K562 (cell line): ENCODE data around the gene FOXP4. TPM values are rescaled to one million over a fixed set of nuclear protein-coding genes. Genes with fewer than 3 reads are reported as not detected.

Experiments
- CEBPB ChIP-seq: fragments of 450-650 bp; IDR thresholded peaks from 2 replicates; pipeline ENCODE4 v1.6.1; 2016; ENCODE audit warnings: missing genetic modification characterization, missing compliant biosample characterization
- E2F6 ChIP-seq, 2 experiments: IDR thresholded peaks; 2 replicates each; pipeline ENCODE4 v1.6.1; 2011; ENCODE audit warnings: borderline replicate concordance in 1 of 2, control low read depth in 1 of 2, low read depth in 1 of 2, low read length in 1 of 2, mild to moderate bottlenecking in 1 of 2, mixed read lengths in 1 of 2, moderate library complexity in 1 of 2; ENCODE audit not compliant: insufficient read depth in 1 of 2, insufficient read length in 1 of 2, poor library complexity in 1 of 2, severe bottlenecking in 1 of 2; ENCODE audit errors: extremely low read depth in 1 of 2
- ERF ChIP-seq: fragments of 450-650 bp; formaldehyde crosslinking; IDR thresholded peaks from 2 replicates; pipeline ENCODE4 v1.4.0; 2020; ENCODE audit warnings: mild to moderate bottlenecking, mixed read lengths
- HDAC6 ChIP-seq: IDR thresholded peaks from 2 replicates; pipeline ENCODE4 v1.6.1; 2012; ENCODE audit warnings: low read depth, mild to moderate bottlenecking, control low read depth, inconsistent platforms, low read length, moderate library complexity
- NCOA6 ChIP-seq: fragments of 450-650 bp; IDR thresholded peaks from 2 replicates; pipeline ENCODE4 v1.6.1; 2017; ENCODE audit warnings: mild to moderate bottlenecking
- TEAD4 ChIP-seq, 2 experiments: sonication (generic) in 1 of 2; formaldehyde crosslinking in 1 of 2; IDR thresholded peaks; 2 replicates each; pipeline versions ENCODE4 v1.6.1 to v1.8.0; 2012 to 2022; ENCODE audit warnings: borderline replicate concordance in 1 of 2, inconsistent platforms in 1 of 2, low read length in 1 of 2, mild to moderate bottlenecking in 1 of 2, missing genetic modification reagents in 1 of 2
- THRA ChIP-seq: fragments of 450-650 bp; IDR thresholded peaks from 2 replicates; pipeline ENCODE4 v1.6.1; 2017; ENCODE audit warnings: mild to moderate bottlenecking, moderate library complexity
- TRIM24 ChIP-seq, 2 experiments: fragments of 450-650 bp; IDR thresholded peaks; 2 replicates each; pipeline ENCODE4 v1.6.1; 2016
- ZNF507 ChIP-seq: conservative IDR thresholded peaks from 2 replicates; pipeline ENCODE4 v1.6.1; 2017; ENCODE audit warnings: missing genetic modification characterization, missing compliant biosample characterization
- ZNF592 ChIP-seq: fragments of 450-650 bp; IDR thresholded peaks from 2 replicates; pipeline ENCODE4 v1.6.1; 2017; ENCODE audit warnings: antibody characterized with exemption, mild to moderate bottlenecking
- ZNF76 ChIP-seq: fragments of 250-450 bp; sonication (Bioruptor Pico); IDR thresholded peaks from 2 replicates; pipeline ENCODE4 v1.4.0; 2020; ENCODE audit warnings: mild to moderate bottlenecking, moderate library complexity, borderline replicate concordance
- polyA plus RNA-seq, 8 experiments: library from polyadenylated mRNA; depleted of rRNA in 4 of 8; stranded (reverse) in 5 of 8; unstranded in 3 of 8; fragments of >200 nt; fragmentation: Nextera tagmentation in 2 of 8; fragmentation: Illumina TruSeq in 1 of 8; extraction: Ambion mirVana in 2 of 8; extraction: Trizol in 1 of 8; gene quantifications; 2 replicates each; pipeline versions ENCODE4 v1.2.1 to v1.2.3, GENCODE V29; 2011 to 2014; ENCODE audit warnings: inconsistent platforms in 1 of 8, missing spikeins in 1 of 8
- total RNA-seq, 7 experiments: library from RNA; depleted of rRNA in 6 of 7; stranded (reverse); fragments of >200 nt in 6 of 7; fragmentation: Illumina TruSeq in 2 of 7; extraction: Trizol in 2 of 7; gene quantifications; 2 replicates each; pipeline versions ENCODE4 v1.2.1 to v1.2.3, GENCODE V29; 2011 to 2021; ENCODE audit warnings: low replicate concordance in 1 of 7
- TF ChIP-seq, protein P1 (sequence below): sonication (generic); formaldehyde crosslinking; IDR thresholded peaks from 2 replicates; pipeline ENCODE4 v1.8.1; 2023; ENCODE audit warnings: mild to moderate bottlenecking, missing genetic modification reagents
- TF ChIP-seq, protein P2 (sequence below): fragments of 250-450 bp; sonication (Bioruptor Pico); IDR thresholded peaks from 2 replicates; pipeline ENCODE4 v1.4.0; 2020; ENCODE audit warnings: mild to moderate bottlenecking, moderate library complexity

Gene FOXP4
- total and polyA plus RNA-seq, 9 of the 15 experiments (the other 6 are each of a cell fraction or from before 2014, with no cell fraction given): 0.11 to 29.4 (median 2.3) TPM

DNA sequence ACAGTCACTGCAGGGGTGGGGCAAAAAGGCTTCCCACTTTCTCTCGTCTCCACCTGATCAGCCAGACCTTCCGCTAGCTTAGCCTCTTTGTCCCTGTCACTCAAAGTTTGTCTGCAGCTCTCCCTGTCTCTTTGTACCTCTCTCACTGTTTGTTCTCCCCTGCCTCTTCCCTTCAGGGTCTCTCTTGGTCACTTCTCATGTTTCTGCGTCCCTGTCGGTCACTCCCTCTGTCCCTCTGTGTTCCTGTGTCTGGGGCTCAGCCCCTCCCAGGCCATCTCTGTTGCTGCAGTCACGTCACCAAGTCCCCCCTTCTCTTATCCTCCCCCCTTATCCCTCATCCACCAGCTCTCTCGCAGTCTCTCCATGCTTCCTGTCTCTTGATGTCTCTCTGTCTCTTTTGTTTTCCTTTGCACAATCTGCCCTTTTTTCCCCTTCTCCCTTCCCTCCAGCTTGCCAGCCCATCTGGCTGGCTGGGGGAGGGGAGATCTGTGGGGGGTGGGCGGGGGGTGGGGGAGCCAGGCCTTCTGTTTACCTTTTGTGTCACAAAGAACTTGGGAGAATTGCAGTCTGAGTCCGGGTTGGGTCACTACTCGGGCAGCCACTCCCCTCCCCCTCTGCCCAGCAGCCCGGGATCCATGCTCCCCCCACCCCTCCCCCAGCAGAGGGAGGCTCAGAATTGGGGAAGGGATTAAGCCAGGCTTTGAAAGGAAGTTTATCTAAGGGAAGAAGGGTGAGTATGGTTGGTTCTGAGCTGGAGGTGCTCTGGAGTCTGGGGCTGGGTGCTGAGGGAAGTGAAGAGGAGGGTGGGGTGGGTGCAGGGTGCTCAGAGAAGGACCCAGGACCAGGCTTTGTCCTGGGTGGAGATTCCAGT, 32.3 kb downstream of the FOXP4 start (continued):
- TF ChIP-seq ZNF507 (tag): no peak
- TF ChIP-seq, protein P1, sequence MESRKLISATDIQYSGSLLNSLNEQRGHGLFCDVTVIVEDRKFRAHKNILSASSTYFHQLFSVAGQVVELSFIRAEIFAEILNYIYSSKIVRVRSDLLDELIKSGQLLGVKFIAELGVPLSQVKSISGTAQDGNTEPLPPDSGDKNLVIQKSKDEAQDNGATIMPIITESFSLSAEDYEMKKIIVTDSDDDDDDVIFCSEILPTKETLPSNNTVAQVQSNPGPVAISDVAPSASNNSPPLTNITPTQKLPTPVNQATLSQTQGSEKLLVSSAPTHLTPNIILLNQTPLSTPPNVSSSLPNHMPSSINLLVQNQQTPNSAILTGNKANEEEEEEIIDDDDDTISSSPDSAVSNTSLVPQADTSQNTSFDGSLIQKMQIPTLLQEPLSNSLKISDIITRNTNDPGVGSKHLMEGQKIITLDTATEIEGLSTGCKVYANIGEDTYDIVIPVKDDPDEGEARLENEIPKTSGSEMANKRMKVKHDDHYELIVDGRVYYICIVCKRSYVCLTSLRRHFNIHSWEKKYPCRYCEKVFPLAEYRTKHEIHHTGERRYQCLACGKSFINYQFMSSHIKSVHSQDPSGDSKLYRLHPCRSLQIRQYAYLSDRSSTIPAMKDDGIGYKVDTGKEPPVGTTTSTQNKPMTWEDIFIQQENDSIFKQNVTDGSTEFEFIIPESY (CRISPR knock-in tag): no peak
- TF ChIP-seq CEBPB (tag): no peak
- TF ChIP-seq ERF: no peak
- TF ChIP-seq E2F6 (IDR thresholded peaks at IDR 0.05; ENCODE audit: borderline replicate concordance in 1 of 2, extremely low read depth in 1 of 2, insufficient read depth in 1 of 2, insufficient read length in 1 of 2, low read depth in 1 of 2, low read length in 1 of 2, poor library complexity in 1 of 2, severe bottlenecking in 1 of 2): no peak
- TF ChIP-seq TEAD4 (IDR thresholded peaks at IDR 0.05; ENCODE audit: low read length): no peak
- no peak for TF ChIP-seq TEAD4 (CRISPR knock-in tag; IDR thresholded peaks at IDR 0.05; ENCODE audit: borderline replicate concordance)
- TF ChIP-seq ZNF76 (CRISPR knock-in tag): no peak
- no peak for TF ChIP-seq THRA
- no peak for TF ChIP-seq TRIM24 (IDR thresholded peaks at IDR 0.05)
- TF ChIP-seq, protein P2, sequence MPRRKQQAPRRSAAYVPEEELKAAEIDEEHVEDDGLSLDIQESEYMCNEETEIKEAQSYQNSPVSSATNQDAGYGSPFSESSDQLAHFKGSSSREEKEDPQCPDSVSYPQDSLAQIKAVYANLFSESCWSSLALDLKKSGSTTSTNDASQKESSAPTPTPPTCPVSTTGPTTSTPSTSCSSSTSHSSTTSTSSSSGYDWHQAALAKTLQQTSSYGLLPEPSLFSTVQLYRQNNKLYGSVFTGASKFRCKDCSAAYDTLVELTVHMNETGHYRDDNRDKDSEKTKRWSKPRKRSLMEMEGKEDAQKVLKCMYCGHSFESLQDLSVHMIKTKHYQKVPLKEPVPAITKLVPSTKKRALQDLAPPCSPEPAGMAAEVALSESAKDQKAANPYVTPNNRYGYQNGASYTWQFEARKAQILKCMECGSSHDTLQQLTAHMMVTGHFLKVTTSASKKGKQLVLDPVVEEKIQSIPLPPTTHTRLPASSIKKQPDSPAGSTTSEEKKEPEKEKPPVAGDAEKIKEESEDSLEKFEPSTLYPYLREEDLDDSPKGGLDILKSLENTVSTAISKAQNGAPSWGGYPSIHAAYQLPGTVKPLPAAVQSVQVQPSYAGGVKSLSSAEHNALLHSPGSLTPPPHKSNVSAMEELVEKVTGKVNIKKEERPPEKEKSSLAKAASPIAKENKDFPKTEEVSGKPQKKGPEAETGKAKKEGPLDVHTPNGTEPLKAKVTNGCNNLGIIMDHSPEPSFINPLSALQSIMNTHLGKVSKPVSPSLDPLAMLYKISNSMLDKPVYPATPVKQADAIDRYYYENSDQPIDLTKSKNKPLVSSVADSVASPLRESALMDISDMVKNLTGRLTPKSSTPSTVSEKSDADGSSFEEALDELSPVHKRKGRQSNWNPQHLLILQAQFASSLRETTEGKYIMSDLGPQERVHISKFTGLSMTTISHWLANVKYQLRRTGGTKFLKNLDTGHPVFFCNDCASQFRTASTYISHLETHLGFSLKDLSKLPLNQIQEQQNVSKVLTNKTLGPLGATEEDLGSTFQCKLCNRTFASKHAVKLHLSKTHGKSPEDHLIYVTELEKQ: no peak
- no peak for TF ChIP-seq ZNF592
- no peak for TF ChIP-seq NCOA6
- no peak for TF ChIP-seq HDAC6
